MCF 10A (cell line): Measurements from ENCODE around the gene BTN3A1. TPM values are rescaled to one million over a fixed set of nuclear protein-coding genes. Genes with fewer than 3 reads are reported as not detected.

ENCODE experiments used
- BruUV-seq: library from RNA; stranded (reverse); fragments of 400-500 nt; replicated peaks from 2 replicates; lab custom pipeline; 2021; lab: Mats Ljungman, UMichigan
- CTCF ChIA-PET: fragments of 300-600 bp; sonication (Branson Sonifier 250); formaldehyde crosslinking; extraction: SDS; loops from one replicate; lab custom pipeline; 2021; ENCODE audit warnings: antibody characterized with exemption, inconsistent platforms; lab: Yijun Ruan, JAX
- POLR2A ChIA-PET: fragments of 300-600, 350-650 bp; sonication (Branson Sonifier 250); formaldehyde crosslinking; extraction: SDS; loops from one replicate; lab custom pipeline; 2020; ENCODE audit warnings: antibody characterized with exemption, inconsistent platforms; lab: Yijun Ruan, JAX
- DNase-seq: peaks from one replicate; pipeline ENCODE4 v3.0.0-alpha.2; 2018; ENCODE audit not compliant: unreplicated experiment
- H3K27ac Mint-ChIP-seq: one replicate; pipeline ENCODE4 v1.8.0; 2022; ENCODE audit warnings: mild to moderate bottlenecking, low read depth, mixed read lengths; ENCODE audit not compliant: unreplicated experiment
- H3K27me3 Mint-ChIP-seq: one replicate; pipeline ENCODE4 v1.8.0; 2022; ENCODE audit warnings: mixed read lengths; ENCODE audit not compliant: insufficient read depth, unreplicated experiment
- H3K36me3 Mint-ChIP-seq: one replicate; pipeline ENCODE4 v1.8.0; 2022; ENCODE audit warnings: mild to moderate bottlenecking, moderate library complexity, mixed read lengths; ENCODE audit not compliant: insufficient read depth, unreplicated experiment
- H3K4me1 Mint-ChIP-seq: one replicate; pipeline ENCODE4 v1.8.0; 2022; ENCODE audit warnings: mixed read lengths; ENCODE audit not compliant: insufficient read depth, unreplicated experiment
- H3K4me3 Mint-ChIP-seq: one replicate; pipeline ENCODE4 v1.8.0; 2022; ENCODE audit warnings: mild to moderate bottlenecking, moderate library complexity, mixed read lengths; ENCODE audit not compliant: unreplicated experiment
- H3K9me3 Mint-ChIP-seq: one replicate; pipeline ENCODE4 v1.8.0; 2022; ENCODE audit warnings: mixed read lengths; ENCODE audit not compliant: unreplicated experiment
- CTCF ChIP-seq: fragments of 200-600 bp; IDR thresholded peaks from one replicate; pipeline ENCODE4 v1.8.0; 2022; ENCODE audit warnings: antibody characterized with exemption, mild to moderate bottlenecking; ENCODE audit not compliant: unreplicated experiment
- intact Hi-C: fragments of 100-400 bp; cut with micrococcal nuclease; formaldehyde crosslinking; loops from 2 replicates; pipeline ENCODE4 v1.14.1; 2022
- total RNA-seq: library from RNA; stranded (reverse); gene quantifications from 2 replicates; pipeline ENCODE4 v1.2.3, GENCODE V29; 2022

The BTN3A1 gene
- total RNA-seq, 1 experiment from 2014 or later = 8.0 TPM

GRCh38 chr6:26464014-26464413 is 61.9 kb downstream of the BTN3A1 start:
- no peaks in the 10 kb centered on the region for H3K27me3 Mint-ChIP-seq
- H3K9me3 Mint-ChIP-seq = no peaks in the 10 kb centered on the region
- DNase-seq = no peak
- peaks cover 7% of the 10 kb centered on the region for H3K4me1 Mint-ChIP-seq
- peaks cover 93% of the 10 kb centered on the region for H3K36me3 Mint-ChIP-seq
- ChIA-PET CTCF (no interaction called here), POLR2A (interaction anchor here (0.7 to 1.5 kb wide), 3 partner anchors 10 to 742 kb away, joined by 3 to 5 read pairs (median 3); no protein-coding TSS in a partner anchor)
- intact Hi-C loops = no loop called here
- H3K4me3 Mint-ChIP-seq = no peak overlapping the region
- TF ChIP-seq CTCF = no peak
- no peak overlapping the region for H3K27ac Mint-ChIP-seq
- no TSS peak for BruUV-seq

- H3K27ac Mint-ChIP-seq = no peak overlapping the region
- BruUV-seq = no TSS peak
- no peak for TF ChIP-seq CTCF
- no peaks in the 10 kb centered on the region for H3K27me3 Mint-ChIP-seq
- DNase-seq = no peak
- H3K4me3 Mint-ChIP-seq = no peak overlapping the region
- peaks cover 93% of the 10 kb centered on the region for H3K36me3 Mint-ChIP-seq
- CTCF ChIA-PET = no interaction called here
- POLR2A ChIA-PET = interaction anchor here (0.7 to 1.5 kb wide), 3 partner anchors 10 to 742 kb away, joined by 3 to 5 read pairs (median 3); no protein-coding TSS in a partner anchor
- intact Hi-C loops = no loop called here
- H3K9me3 Mint-ChIP-seq = no peaks in the 10 kb centered on the region
- peaks cover 1% of the 10 kb centered on the region for H3K4me1 Mint-ChIP-seq
Observed at GRCh38 chr6:26464416-26465131, 62.5 kb downstream of the BTN3A1 start.

Other genes starting within 250 kb of the BTN3A1 start
- gene BTN3A2, start 37.1 kb upstream of the BTN3A1 start, total RNA-seq = 9.9 and 16.4 TPM in 2 replicates
- 6.7 and 8.7 TPM in 2 replicates for gene BTN2A2, start 19.2 kb upstream of the BTN3A1 start, total RNA-seq
- 7.4 and 9.8 TPM in 2 replicates for gene BTN3A3, start 38.2 kb downstream of the BTN3A1 start, total RNA-seq
- gene BTN2A1, start 55.7 kb downstream of the BTN3A1 start, total RNA-seq = 14.6 and 16.9 TPM in 2 replicates
- gene BTN1A1, start 98.0 kb downstream of the BTN3A1 start, total RNA-seq = not detected in 2 replicates
- gene HMGN4, start 136.1 kb downstream of the BTN3A1 start, total RNA-seq = 71.7 and 75.4 TPM in 2 replicates
- gene ABT1, start 194.7 kb downstream of the BTN3A1 start, total RNA-seq = 11.9 and 12.9 TPM in 2 replicates